DMS 273 (cell line): ENCODE measurements around the gene STRIP1.
A peak's percentile ranks its signal among the peaks of the same experiment; 100 is the strongest.

ENCODE experiments used
- DNase-seq: peaks from one replicate; lab custom pipeline; 2025; ENCODE audit not compliant: unreplicated experiment; lab: John Stamatoyannopoulos, UW

The STRIP1 gene

DNA sequence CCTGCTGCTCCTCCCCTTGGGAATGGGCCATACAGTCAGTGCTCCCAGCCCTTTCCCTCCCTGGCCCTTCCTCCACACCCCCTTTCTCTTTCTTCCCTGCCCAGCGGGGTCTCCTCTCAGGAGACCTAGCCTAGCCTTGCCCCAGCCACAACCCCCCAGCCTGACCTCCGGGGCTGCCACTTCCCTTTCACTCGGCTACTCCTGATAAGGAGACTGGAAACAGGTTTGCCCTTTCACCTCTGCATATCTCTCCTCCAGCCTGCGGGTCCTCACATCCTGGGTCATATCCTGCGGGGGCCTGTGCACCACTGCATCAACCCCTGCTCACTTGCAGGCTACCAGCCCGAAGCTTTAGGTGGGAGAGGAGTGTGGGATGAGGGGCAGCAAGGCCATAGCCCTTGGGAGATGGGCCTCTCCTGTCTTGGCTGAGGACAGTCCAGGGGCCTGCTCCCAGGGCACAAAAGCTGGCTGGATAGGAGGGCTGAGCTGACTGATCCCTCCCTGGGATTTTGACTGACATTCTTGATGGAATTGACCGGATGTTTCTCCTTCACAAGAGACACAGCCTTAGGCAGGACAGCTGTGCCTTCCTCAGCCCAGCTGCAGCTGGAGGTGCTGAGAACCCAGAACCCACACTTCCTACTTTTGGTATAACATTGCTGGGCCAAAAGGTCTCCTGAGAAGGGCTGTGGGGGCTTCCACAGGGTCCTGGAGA, 55.3 kb downstream of the STRIP1 start:
- DNase-seq: no peak

GRCh38 chr1:110091381-110091780, 57.0 kb downstream of the STRIP1 start:
- DNase-seq: peak; percentile 45

- no peak for DNase-seq
Measured at GRCh38 chr1:110091791-110092190, 57.4 kb downstream of the STRIP1 start.

- DNase-seq: no peak
Measured at GRCh38 chr1:110092991-110093390, 58.6 kb downstream of the STRIP1 start.

- DNase-seq: no peak
Measured at GRCh38 chr1:110094931-110095654, 60.7 kb downstream of the STRIP1 start.

GRCh38 chr1:110097507-110098221, 63.2 kb downstream of the STRIP1 start:
- no peak for DNase-seq

- no peak for DNase-seq
Measured at GRCh38 chr1:110098222-110099026, 64.0 kb downstream of the STRIP1 start.

- DNase-seq: no peak
Measured at GRCh38 chr1:110100335-110100734, 65.9 kb downstream of the STRIP1 start.

- DNase-seq: peak; percentile 19
Measured at GRCh38 chr1:110102081-110102480, 67.7 kb downstream of the STRIP1 start.
